ENCODE data around the gene TBC1D14.

The TBC1D14 gene

DNA sequence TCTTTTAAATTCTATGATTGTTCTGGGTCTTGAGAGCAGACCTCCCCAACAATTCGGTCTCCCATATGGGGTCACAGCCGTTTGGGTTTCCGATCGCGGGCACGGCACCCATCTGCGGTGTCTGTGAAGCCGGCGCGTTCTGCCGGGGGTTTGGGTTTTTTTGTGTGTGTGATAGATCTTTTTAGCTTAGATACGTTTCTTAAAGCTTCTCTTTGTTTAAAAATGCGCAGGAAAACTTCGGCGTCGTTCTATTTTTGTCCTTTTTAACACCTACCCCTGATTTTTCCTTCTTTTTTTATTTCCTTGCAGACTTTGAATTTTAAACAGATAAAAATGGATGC is 34.2 kb downstream of the TBC1D14 start:
- no peak for DNase-seq (ENCODE audit: low spot score)
- in situ Hi-C loops (cut with MboI; ENCODE audit: low pct_unique_long_range_greater_than_20kb, low sequenced_read_pairs, unreplicated experiment) = no loop called here
- TF ChIP-seq, protein P1, sequence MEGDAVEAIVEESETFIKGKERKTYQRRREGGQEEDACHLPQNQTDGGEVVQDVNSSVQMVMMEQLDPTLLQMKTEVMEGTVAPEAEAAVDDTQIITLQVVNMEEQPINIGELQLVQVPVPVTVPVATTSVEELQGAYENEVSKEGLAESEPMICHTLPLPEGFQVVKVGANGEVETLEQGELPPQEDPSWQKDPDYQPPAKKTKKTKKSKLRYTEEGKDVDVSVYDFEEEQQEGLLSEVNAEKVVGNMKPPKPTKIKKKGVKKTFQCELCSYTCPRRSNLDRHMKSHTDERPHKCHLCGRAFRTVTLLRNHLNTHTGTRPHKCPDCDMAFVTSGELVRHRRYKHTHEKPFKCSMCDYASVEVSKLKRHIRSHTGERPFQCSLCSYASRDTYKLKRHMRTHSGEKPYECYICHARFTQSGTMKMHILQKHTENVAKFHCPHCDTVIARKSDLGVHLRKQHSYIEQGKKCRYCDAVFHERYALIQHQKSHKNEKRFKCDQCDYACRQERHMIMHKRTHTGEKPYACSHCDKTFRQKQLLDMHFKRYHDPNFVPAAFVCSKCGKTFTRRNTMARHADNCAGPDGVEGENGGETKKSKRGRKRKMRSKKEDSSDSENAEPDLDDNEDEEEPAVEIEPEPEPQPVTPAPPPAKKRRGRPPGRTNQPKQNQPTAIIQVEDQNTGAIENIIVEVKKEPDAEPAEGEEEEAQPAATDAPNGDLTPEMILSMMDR (IDR thresholded peaks at IDR 0.05; ENCODE audit: extremely low read depth, insufficient read depth, missing control alignments) = no peak

DNA sequence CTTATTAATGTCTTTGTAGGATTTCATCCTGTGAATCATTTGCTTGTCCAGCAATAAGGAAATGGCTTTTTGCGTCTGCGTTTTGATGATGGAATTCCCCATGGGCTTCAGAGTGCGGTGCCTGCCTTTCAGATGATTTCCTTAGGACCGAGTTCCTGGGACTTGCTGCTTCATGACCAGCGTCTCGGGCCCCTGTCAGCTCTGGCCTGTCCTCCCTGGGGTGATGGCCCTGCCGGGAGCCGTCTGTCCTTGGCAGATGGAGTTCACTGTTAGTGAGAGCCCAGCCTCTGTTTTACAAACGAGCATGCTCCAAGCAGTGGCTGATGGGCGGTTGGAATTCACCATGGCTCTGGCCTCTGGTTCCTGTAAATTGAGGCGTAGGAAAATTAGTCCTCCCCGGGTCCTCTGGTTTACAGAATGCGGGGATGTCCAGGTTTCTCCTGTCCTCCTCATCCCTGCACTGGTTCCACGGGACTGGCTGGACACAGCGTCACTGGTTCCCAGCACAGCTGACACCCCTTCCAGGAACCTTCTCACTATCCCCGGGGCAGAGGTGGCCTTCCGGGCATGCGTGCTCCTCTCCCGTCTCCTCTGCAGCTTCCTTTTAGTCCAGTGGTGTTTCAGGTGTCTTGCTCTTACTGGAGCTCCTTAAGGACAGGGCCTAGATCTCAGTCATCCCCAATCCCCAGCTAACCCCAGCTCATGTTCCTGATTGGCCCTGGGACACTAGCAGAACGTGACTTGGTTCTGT is 34.9 kb downstream of the TBC1D14 start:
- no peak for DNase-seq (ENCODE audit: low spot score)
- TF ChIP-seq, protein P1 (IDR thresholded peaks at IDR 0.05; ENCODE audit: extremely low read depth, insufficient read depth, missing control alignments) = no peak
- in situ Hi-C loops (cut with MboI; ENCODE audit: low pct_unique_long_range_greater_than_20kb, low sequenced_read_pairs, unreplicated experiment) = no loop called here

DNA sequence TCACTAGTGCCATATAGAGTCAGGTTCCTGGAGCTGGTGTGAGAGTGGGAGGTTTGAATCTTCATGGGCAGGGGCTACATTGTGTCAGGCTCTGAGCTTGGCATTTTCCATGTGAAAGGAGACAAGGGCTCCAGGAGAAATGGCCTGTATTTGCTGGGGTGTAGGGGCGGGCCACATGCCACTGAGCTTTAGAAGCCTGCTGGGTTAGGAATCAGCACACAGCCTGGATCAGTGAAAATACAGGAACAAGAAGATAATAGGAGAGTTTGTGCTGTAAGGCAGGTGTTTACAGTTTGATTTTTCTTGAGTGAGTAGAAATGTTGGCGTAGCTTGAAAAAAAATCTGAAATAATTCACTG is 35.4 kb downstream of the TBC1D14 start:
- in situ Hi-C loops (cut with MboI; ENCODE audit: low pct_unique_long_range_greater_than_20kb, low sequenced_read_pairs, unreplicated experiment) = no loop called here
- no peak for DNase-seq (ENCODE audit: low spot score)
- TF ChIP-seq, protein P1 (IDR thresholded peaks at IDR 0.05; ENCODE audit: extremely low read depth, insufficient read depth, missing control alignments) = no peak

DNA sequence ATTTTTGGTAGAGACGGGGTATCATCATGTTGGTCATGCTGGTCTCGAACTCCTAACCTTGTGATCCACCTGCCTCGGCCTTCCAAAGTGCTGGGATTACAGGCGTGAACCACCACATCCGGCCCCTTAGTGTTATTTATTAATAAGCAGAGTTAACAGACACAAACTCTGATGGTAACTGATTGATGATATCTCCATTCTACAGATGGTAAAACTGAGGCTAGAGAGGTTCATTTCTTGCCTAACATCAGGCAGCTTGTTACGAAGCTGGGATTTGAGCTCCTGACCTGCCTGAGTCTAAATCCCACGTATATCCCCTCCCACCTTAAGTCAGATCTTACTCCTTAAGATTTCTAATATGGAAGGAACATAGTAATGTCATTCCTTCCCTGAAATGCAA is 36.9 kb downstream of the TBC1D14 start:
- in situ Hi-C loops (cut with MboI; ENCODE audit: low pct_unique_long_range_greater_than_20kb, low sequenced_read_pairs, unreplicated experiment) = no loop called here
- DNase-seq (ENCODE audit: low spot score) = no peak
- TF ChIP-seq, protein P1 (IDR thresholded peaks at IDR 0.05; ENCODE audit: extremely low read depth, insufficient read depth, missing control alignments) = no peak

DNA sequence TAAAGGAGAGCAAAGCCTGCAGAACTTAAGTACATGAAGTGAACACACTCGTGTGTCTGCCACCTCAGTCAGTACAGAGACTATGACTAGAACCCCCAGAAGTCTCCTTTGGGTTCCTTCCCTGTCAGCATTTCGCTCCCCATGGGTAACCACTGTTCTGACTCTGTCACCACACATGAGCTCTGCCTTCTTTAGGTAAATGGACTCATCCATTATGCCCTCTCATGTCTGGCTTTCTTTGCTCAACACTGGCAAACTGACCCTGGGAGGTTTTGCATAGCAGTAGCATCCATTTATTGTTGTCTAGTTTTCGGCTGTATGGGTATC is 38.5 kb downstream of the TBC1D14 start:
- no peak for DNase-seq (ENCODE audit: low spot score)
- in situ Hi-C loops (cut with MboI; ENCODE audit: low pct_unique_long_range_greater_than_20kb, low sequenced_read_pairs, unreplicated experiment) = no loop called here
- TF ChIP-seq, protein P1 (IDR thresholded peaks at IDR 0.05; ENCODE audit: extremely low read depth, insufficient read depth, missing control alignments) = no peak

DNA sequence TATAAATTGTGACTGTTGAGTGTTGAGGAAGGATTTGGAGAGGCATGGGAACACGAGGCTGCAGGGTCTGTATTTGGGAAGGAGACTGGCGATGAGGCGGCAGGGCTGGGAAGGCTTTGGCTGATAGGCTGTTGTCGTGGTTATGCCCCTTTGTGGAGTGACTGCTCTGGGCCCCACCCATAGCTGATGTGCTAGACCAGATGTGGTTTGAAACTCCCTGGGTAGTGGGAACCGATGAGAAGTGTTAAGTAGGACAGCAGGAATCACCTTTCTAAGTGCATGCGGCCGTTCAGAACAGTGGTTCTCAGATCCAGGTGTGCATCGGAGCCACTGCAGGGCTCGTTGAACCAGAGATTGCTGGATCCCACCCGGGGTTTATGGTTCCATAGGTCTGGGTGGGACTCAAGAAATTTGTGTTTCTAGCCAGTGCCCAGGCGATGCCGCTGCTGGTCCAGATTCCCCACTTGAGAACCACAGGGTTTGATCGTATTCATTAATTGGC is 42.3 kb downstream of the TBC1D14 start:
- no peak for DNase-seq (ENCODE audit: low spot score)
- in situ Hi-C loops (cut with MboI; ENCODE audit: low pct_unique_long_range_greater_than_20kb, low sequenced_read_pairs, unreplicated experiment) = no loop called here
- TF ChIP-seq, protein P1 (IDR thresholded peaks at IDR 0.05; ENCODE audit: extremely low read depth, insufficient read depth, missing control alignments) = no peak
